AG20443 (cell line): ENCODE data around the gene SEL1L.
"Not testable (repeated sequence)": the region's sequence is repeated elsewhere in the genome, so short reads cannot be mapped to it uniquely, and the experiment has no call there.

Source experiments
- DNase-seq: peaks from one replicate; pipeline ENCODE4 v3.0.0; 2012; ENCODE audit warnings: low spot score, mixed read lengths

Gene SEL1L

GRCh38 chr14:81447021-81447764 is 86.5 kb downstream of the SEL1L start:
- no peak for DNase-seq

- no peak for DNase-seq
Observed at GRCh38 chr14:81446279-81447007, 87.2 kb downstream of the SEL1L start.

DNA sequence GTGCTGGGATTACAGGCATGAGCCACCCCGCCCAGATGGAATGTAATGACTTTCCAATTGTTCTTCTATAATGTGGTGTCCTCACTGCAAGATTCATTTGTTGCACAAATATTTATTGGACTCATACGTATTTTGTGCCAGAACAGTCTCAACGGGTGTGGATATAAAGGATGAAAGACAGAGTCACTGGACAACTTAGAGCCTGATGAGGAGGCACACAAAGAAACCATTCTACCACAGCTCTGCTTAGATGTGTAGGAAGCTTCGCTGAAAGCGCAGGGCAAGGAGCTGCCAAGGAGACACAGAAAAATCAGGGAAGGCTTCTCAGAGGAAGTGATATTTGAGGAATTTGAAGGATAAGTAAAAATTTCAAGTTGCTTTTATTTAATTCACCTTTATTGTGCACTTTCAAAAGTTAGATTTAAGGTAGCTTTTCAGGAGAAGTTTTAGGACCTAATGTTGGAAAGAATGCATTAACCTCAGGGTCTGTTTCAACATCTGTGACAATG is 92.0 kb downstream of the SEL1L start:
- DNase-seq = no peak

DNA sequence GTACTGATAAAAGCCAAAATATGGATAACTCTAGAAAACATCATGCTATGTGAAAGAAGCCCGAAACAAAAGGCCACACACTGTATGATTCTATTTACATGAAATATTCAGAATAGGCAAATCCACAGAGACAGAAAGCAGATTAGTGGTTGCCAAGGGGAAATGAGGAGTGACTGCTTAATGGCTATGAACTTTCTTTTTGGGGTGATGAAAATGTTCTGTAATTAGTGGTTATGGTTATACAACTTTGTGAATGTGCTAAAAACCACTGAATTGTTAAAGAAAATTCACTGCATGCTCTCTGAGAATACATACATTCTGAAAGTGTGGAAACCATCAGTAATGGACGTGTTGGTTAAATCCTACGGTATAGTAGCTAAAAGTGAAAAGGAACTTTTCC is 93.6 kb downstream of the SEL1L start:
- no peak for DNase-seq

GRCh38 chr14:81437244-81437643 is 96.4 kb downstream of the SEL1L start:
- no peak for DNase-seq

- DNase-seq = peak; percentile 97
Observed at GRCh38 chr14:81436296-81437138, 97.1 kb downstream of the SEL1L start.

- DNase-seq = peak; percentile 52
Observed at GRCh38 chr14:81435391-81436295, 98.0 kb downstream of the SEL1L start.

GRCh38 chr14:81435048-81435390 is 98.6 kb downstream of the SEL1L start:
- no peak for DNase-seq

DNA sequence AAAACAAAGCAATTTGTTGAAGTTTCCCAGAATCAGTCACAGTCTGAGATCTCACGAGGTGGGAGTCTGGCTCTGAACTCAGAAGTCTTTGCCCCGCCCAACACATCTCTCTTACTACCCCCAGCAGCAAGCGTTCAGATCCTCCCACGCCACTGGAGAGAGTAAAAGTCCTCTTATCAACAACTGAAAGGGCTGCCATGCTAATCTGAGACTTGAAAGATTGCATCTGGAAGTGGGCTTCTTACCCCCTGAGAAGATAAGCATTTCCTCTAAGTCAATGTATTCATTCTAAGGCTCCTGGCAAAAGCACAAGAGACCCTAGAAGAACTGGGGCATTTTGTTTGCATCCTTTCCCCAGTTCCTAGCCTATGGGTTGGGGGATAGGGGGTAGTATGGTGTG is 99.4 kb downstream of the SEL1L start:
- DNase-seq = no peak

GRCh38 chr14:81433378-81433777 is 100.3 kb downstream of the SEL1L start:
- DNase-seq = no peak

- DNase-seq = no peak
Observed at GRCh38 chr14:81432219-81432661, 101.4 kb downstream of the SEL1L start.

- no peak for DNase-seq
Observed at GRCh38 chr14:81430235-81430634, 103.4 kb downstream of the SEL1L start.

DNA sequence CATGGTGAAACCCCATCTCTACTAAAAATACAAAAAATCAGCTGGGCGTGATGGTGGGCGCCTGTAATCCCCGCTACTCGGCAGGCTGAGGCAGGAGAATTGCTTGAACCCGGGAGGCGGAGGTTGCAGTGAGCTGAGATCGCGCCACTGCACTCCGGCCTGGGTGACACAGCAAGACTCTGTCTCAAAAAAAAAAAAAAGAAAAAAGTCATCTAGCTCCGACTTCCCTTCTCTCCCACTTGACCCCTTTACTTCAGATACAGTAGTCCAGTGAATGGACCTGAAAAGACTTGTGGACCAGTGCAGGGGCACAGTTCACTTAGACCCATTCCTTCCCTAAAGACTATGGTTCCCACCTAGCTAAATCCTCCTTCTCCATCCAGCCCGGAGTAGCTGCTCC is 103.9 kb downstream of the SEL1L start:
- not testable (repeated sequence) for DNase-seq

- no peak for DNase-seq
Observed at GRCh38 chr14:81429028-81429427, 104.6 kb downstream of the SEL1L start.

DNA sequence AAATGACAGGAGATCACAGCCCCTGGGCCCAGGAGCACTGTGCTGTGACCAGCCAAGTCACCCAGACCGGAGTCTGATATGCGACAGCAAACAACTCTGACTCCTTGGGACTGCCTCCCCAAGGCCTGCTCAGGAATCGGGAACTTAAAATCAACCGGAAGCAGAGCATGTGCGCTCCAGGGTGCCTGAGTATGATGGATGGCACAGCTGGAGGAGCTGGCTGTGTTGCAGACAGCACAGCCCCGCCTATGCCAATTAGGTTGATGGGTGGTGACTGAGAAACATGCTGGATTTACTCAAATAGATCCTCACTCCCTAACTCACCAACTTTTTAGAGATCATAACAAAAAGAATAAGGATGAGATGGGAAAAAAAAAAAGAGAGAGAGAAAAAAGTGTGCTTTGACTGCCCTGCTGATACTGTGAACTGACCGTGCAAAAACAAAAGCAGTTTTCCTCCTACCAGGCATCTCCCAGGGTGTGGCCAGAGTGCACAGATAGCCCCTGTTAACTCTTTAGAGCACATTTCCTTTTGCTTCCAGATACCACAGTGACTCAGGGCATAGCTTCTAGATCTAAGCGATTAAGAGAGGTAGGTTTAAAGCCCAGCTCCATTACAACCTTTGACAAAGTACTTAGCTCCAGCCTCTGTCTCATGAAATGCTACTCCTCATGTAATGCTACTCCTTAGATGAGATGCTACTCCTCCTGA is 106.2 kb downstream of the SEL1L start:
- DNase-seq = no peak

DNA sequence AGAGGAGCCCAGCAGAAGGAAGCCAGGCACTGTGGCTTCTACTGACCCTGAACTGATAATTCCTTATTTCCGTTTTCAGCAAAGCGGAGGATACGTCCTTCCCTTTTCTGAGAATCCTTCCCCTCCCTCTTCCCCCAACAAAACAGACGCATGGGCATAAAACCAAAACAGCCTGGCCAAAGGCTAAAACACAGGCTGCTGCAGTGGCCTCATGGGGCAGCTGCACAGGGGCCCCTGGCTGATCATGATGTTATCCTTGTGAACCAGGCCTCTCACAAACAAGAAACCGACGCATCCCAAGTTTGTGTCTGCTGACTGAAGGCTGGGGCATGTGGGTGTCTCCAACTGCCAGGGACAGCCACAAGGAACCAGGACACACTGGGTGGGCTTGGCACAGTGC is 110.1 kb downstream of the SEL1L start:
- DNase-seq = no peak
